Measurements from ENCODE around the gene KCNMA1. TPM values are rescaled to one million over a fixed set of nuclear protein-coding genes. Genes with fewer than 3 reads are reported as not detected.

KCNMA1 gene
- total and polyA plus RNA-seq, 2 donors from 2014 or later: 4.2 to 8.9 TPM

- no peak overlapping the region for H3K27ac ChIP-seq (ENCODE audit: low read depth in 2 of 2, low read length in 2 of 2)
- FAIRE-seq: no peak
- H3K9me3 ChIP-seq (ENCODE audit: control insufficient read depth in 2 of 3, insufficient read depth in 1 of 3, low read length in 3 of 3): no peaks in the 10 kb centered on the region
- TF ChIP-seq, protein P1, sequence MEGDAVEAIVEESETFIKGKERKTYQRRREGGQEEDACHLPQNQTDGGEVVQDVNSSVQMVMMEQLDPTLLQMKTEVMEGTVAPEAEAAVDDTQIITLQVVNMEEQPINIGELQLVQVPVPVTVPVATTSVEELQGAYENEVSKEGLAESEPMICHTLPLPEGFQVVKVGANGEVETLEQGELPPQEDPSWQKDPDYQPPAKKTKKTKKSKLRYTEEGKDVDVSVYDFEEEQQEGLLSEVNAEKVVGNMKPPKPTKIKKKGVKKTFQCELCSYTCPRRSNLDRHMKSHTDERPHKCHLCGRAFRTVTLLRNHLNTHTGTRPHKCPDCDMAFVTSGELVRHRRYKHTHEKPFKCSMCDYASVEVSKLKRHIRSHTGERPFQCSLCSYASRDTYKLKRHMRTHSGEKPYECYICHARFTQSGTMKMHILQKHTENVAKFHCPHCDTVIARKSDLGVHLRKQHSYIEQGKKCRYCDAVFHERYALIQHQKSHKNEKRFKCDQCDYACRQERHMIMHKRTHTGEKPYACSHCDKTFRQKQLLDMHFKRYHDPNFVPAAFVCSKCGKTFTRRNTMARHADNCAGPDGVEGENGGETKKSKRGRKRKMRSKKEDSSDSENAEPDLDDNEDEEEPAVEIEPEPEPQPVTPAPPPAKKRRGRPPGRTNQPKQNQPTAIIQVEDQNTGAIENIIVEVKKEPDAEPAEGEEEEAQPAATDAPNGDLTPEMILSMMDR (IDR thresholded peaks at IDR 0.05; ENCODE audit: borderline replicate concordance, extremely low read depth, insufficient read depth): no peak
- no peaks in the 10 kb centered on the region for H3K36me3 ChIP-seq (ENCODE audit: control insufficient read depth in 2 of 3, insufficient read depth in 3 of 3, low read length in 3 of 3)
- H3K9ac ChIP-seq (ENCODE audit: low read length in 3 of 3): no peak overlapping the region
- DNase-seq: no peak
- intact Hi-C loops (cut with DNase I): no loop called here
- no peaks in the 10 kb centered on the region for H3K4me1 ChIP-seq (ENCODE audit: control insufficient read depth in 2 of 3, insufficient read depth in 2 of 3, low read depth in 1 of 3, low read length in 3 of 3)
- H3K27me3 ChIP-seq (ENCODE audit: control insufficient read depth, insufficient read depth, low read length): no peaks in the 10 kb centered on the region
- no peak overlapping the region for H3K4me3 ChIP-seq (ENCODE audit: low read length in 3 of 3)
These were observed 318.1 kb downstream of the KCNMA1 start for GRCh38 chr10:77319557-77319956.

- no peak overlapping the region for H3K4me3 ChIP-seq (ENCODE audit: low read length in 3 of 3)
- DNase-seq (no peak), FAIRE-seq (no peak)
- H3K27me3 ChIP-seq (ENCODE audit: control insufficient read depth, insufficient read depth, low read length): no peaks in the 10 kb centered on the region
- H3K36me3 ChIP-seq (ENCODE audit: control insufficient read depth in 2 of 3, insufficient read depth in 3 of 3, low read length in 3 of 3): no peaks in the 10 kb centered on the region
- H3K27ac ChIP-seq (ENCODE audit: low read depth in 2 of 2, low read length in 2 of 2): no peak overlapping the region
- H3K4me1 ChIP-seq (ENCODE audit: control insufficient read depth in 2 of 3, insufficient read depth in 2 of 3, low read depth in 1 of 3, low read length in 3 of 3): no peaks in the 10 kb centered on the region
- no peaks in the 10 kb centered on the region for H3K9me3 ChIP-seq (ENCODE audit: control insufficient read depth in 2 of 3, insufficient read depth in 1 of 3, low read length in 3 of 3)
- intact Hi-C loops (cut with DNase I): no loop called here
- TF ChIP-seq, protein P1 (IDR thresholded peaks at IDR 0.05; ENCODE audit: borderline replicate concordance, extremely low read depth, insufficient read depth): no peak
- H3K9ac ChIP-seq (ENCODE audit: low read length in 3 of 3): no peak overlapping the region
These were observed 318.9 kb downstream of the KCNMA1 start for GRCh38 chr10:77318739-77319138.

DNA sequence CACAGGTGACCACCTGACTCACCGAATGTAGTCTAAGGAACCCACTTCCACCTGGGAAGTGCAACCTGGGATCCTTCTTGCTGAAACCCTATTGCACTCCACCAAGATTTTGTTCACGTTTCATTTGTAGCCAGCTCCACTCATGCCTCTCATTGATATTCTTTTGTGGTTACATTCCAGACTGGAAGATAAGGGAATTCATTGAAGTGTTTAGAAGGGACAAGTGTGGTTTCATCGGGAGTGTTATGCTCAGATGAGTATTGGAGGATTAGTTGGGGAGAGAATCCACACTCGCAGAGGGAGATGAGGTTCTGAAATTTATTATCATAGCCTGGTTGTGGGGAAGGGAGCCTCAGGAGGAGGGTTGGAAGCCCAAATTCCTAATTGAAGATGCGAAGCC is 320.4 kb downstream of the KCNMA1 start:
- no peaks in the 10 kb centered on the region for H3K9me3 ChIP-seq (ENCODE audit: control insufficient read depth in 2 of 3, insufficient read depth in 1 of 3, low read length in 3 of 3)
- H3K4me3 ChIP-seq (ENCODE audit: low read length in 3 of 3): no peak overlapping the region
- H3K9ac ChIP-seq (ENCODE audit: low read length in 3 of 3): no peak overlapping the region
- H3K27ac ChIP-seq (ENCODE audit: low read depth in 2 of 2, low read length in 2 of 2): no peak overlapping the region
- H3K27me3 ChIP-seq (ENCODE audit: control insufficient read depth, insufficient read depth, low read length): no peaks in the 10 kb centered on the region
- intact Hi-C loops (cut with DNase I): no loop called here
- no peaks in the 10 kb centered on the region for H3K4me1 ChIP-seq (ENCODE audit: control insufficient read depth in 2 of 3, insufficient read depth in 2 of 3, low read depth in 1 of 3, low read length in 3 of 3)
- DNase-seq: no peak
- no peaks in the 10 kb centered on the region for H3K36me3 ChIP-seq (ENCODE audit: control insufficient read depth in 2 of 3, insufficient read depth in 3 of 3, low read length in 3 of 3)
- TF ChIP-seq, protein P1 (IDR thresholded peaks at IDR 0.05; ENCODE audit: borderline replicate concordance, extremely low read depth, insufficient read depth): no peak
- FAIRE-seq: no peak

DNA sequence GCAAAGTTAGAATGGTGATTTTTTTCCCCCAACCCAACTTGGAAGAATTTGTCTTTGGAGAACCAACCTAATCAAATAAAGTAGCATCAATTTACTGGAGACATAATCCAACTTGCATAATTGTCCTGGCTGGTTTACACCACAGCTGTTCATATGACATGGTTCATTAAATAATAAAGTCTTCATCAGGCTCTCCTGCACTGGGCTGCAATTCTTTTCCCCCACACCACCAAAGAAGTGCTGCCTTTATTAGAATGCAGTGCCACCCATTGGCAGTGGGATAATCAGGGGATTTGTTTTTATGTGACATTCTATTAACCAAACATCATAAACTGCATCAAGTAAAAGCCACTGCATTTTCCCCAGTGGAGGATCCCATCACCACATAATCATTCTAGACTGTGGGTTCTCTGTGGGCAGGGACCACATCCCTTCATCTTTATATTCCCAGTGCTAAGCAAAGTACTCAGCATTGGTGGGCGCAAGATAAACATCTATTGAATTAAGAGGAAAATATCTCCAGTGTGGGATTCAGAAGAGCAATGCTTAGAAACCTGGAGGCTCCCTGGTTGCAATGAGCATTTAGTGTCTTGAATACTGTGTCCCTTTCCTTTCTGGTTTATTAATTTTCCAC is 322.0 kb downstream of the KCNMA1 start:
- no peaks in the 10 kb centered on the region for H3K27me3 ChIP-seq (ENCODE audit: control insufficient read depth, insufficient read depth, low read length)
- H3K9me3 ChIP-seq (ENCODE audit: control insufficient read depth in 2 of 3, insufficient read depth in 1 of 3, low read length in 3 of 3): no peaks in the 10 kb centered on the region
- no peak overlapping the region for H3K27ac ChIP-seq (ENCODE audit: low read depth in 2 of 2, low read length in 2 of 2)
- FAIRE-seq: no peak
- no peaks in the 10 kb centered on the region for H3K4me1 ChIP-seq (ENCODE audit: control insufficient read depth in 2 of 3, insufficient read depth in 2 of 3, low read depth in 1 of 3, low read length in 3 of 3)
- no peak for DNase-seq
- TF ChIP-seq, protein P1 (IDR thresholded peaks at IDR 0.05; ENCODE audit: borderline replicate concordance, extremely low read depth, insufficient read depth): no peak
- intact Hi-C loops (cut with DNase I): no loop called here
- no peaks in the 10 kb centered on the region for H3K36me3 ChIP-seq (ENCODE audit: control insufficient read depth in 2 of 3, insufficient read depth in 3 of 3, low read length in 3 of 3)
- H3K9ac ChIP-seq (ENCODE audit: low read length in 3 of 3): no peak overlapping the region
- H3K4me3 ChIP-seq (ENCODE audit: low read length in 3 of 3): no peak overlapping the region

All from kidney (tissue), 14 donors.